ENCODE data around the gene NUP85.

GRCh38 chr17:75263055-75263454, 57.6 kb downstream of the NUP85 start:
- TF ChIP-seq POLR2A (IDR thresholded peaks at IDR 0.05; ENCODE audit: low read depth, low read length) (no peak), POLR2AphosphoS5 (IDR thresholded peaks at IDR 0.05; ENCODE audit: low read depth, low read length) (no peak)

Measured in GM12892 (cell line).